ENCODE results near the gene APOBEC3H. TPM values are rescaled to one million over a fixed set of nuclear protein-coding genes. Genes with fewer than 3 reads are reported as not detected.

Gene APOBEC3H
- total and polyA plus RNA-seq, 8 donors: 0.63 to 7.8 TPM; not detected in 6

GRCh38 chr22:39130152-39130704, 33.2 kb downstream of the APOBEC3H start:
- no peak for DNase-seq
- TF ChIP-seq POLR2AphosphoS5 (IDR thresholded peaks at IDR 0.05): no peak
- TF ChIP-seq EP300 (IDR thresholded peaks at IDR 0.05): no peak
- no peak for TF ChIP-seq POLR2A (IDR thresholded peaks at IDR 0.05)
- no peak for TF ChIP-seq CTCF (IDR thresholded peaks at IDR 0.05)
- 85 to 93% (median 89%) methylated on average over 8 of the region's 8 CpGs for WGBS, 5 donors
- peaks cover 9 to 53% (median 36%) of the 10 kb centered on the region in 4 donors for H3K36me3 ChIP-seq
- no peaks in the 10 kb centered on the region for H3K27me3 ChIP-seq
- no peak overlapping the region for H3K4me3 ChIP-seq
- no peaks in the 10 kb centered on the region for H3K9me3 ChIP-seq
- intact Hi-C loops (cut with DNase I; ENCODE audit: low total_unique reads): no loop called here
- H3K4me1 ChIP-seq: peaks cover 0 to 25% (median 17%) of the 10 kb centered on the region in 4 donors
- H3K27ac ChIP-seq: no peak overlapping the region

GRCh38 chr22:39130892-39131855, 34.1 kb downstream of the APOBEC3H start:
- Histone ChIP-seq H3K27ac (peak overlapping the region in 3 of 5 donors; percentile 7 to 49 (median 17)), H3K4me1 (peaks cover 0 to 29% (median 18%) of the 10 kb centered on the region in 4 donors), H3K27me3 (no peaks in the 10 kb centered on the region), H3K4me3 (no peak overlapping the region), H3K9me3 (no peaks in the 10 kb centered on the region), H3K36me3 (peaks cover 9 to 56% (median 36%) of the 10 kb centered on the region in 4 donors)
- TF ChIP-seq CTCF (IDR thresholded peaks at IDR 0.05) (no peak), EP300 (IDR thresholded peaks at IDR 0.05) (no peak), POLR2A (IDR thresholded peaks at IDR 0.05) (no peak), POLR2AphosphoS5 (IDR thresholded peaks at IDR 0.05) (no peak)
- DNase-seq: peak in 1 of 2 donors; percentile 46
- 56 to 65% (median 63%) methylated on average over 22 to 24 of the region's 24 CpGs for WGBS, 5 donors
- intact Hi-C loops (cut with DNase I; ENCODE audit: low total_unique reads): no loop called here

GRCh38 chr22:39132281-39132680, 35.2 kb downstream of the APOBEC3H start:
- TF ChIP-seq POLR2AphosphoS5 (IDR thresholded peaks at IDR 0.05) (no peak), CTCF (IDR thresholded peaks at IDR 0.05) (no peak), POLR2A (IDR thresholded peaks at IDR 0.05) (no peak), EP300 (IDR thresholded peaks at IDR 0.05) (no peak)
- DNase-seq: no peak
- no peaks in the 10 kb centered on the region for H3K27me3 ChIP-seq
- 84 to 91% (median 85%) methylated on average over 5 to 6 of the region's 6 CpGs for WGBS, 5 donors
- H3K4me1 ChIP-seq: peaks cover 0 to 29% (median 18%) of the 10 kb centered on the region in 4 donors
- H3K9me3 ChIP-seq: no peaks in the 10 kb centered on the region
- no peak overlapping the region for H3K4me3 ChIP-seq
- H3K27ac ChIP-seq: no peak overlapping the region
- peaks cover 9 to 63% (median 38%) of the 10 kb centered on the region in 4 donors for H3K36me3 ChIP-seq
- intact Hi-C loops (cut with DNase I; ENCODE audit: low total_unique reads): no loop called here

GRCh38 chr22:39132871-39133524, 36.0 kb downstream of the APOBEC3H start:
- WGBS, 5 donors: 89 to 96% (median 91%) methylated on average over 15 to 22 of the region's 22 CpGs
- DNase-seq: no peak
- H3K27ac ChIP-seq: no peak overlapping the region
- H3K27me3 ChIP-seq: no peaks in the 10 kb centered on the region
- TF ChIP-seq EP300 (IDR thresholded peaks at IDR 0.05) (no peak), POLR2AphosphoS5 (IDR thresholded peaks at IDR 0.05) (no peak), POLR2A (IDR thresholded peaks at IDR 0.05) (no peak), CTCF (IDR thresholded peaks at IDR 0.05) (no peak)
- H3K4me1 ChIP-seq: peaks cover 0 to 29% (median 18%) of the 10 kb centered on the region in 4 donors
- no peaks in the 10 kb centered on the region for H3K9me3 ChIP-seq
- H3K36me3 ChIP-seq: peaks cover 9 to 70% (median 43%) of the 10 kb centered on the region in 4 donors
- intact Hi-C loops (cut with DNase I; ENCODE audit: low total_unique reads): no loop called here
- no peak overlapping the region for H3K4me3 ChIP-seq
